Breast epithelium (tissue), 4 donors: ENCODE results near the gene BIRC7. TPM values are rescaled to one million over a fixed set of nuclear protein-coding genes. Genes with fewer than 3 reads are reported as not detected.

ENCODE experiments used
- DNase-seq, 2 donors: peaks; one replicate each; pipeline ENCODE4 v3.0.0-alpha.2; 2019; ENCODE audit warnings: low spot score in 2 of 2
- H3K27ac ChIP-seq, 2 donors: fragments of 200-600 bp; sonication (generic) in 1 of 2; one replicate each; pipeline ENCODE4 v1.5.1; 2016 to 2019; ENCODE audit warnings: mild to moderate bottlenecking in 1 of 2
- H3K27me3 ChIP-seq, 2 donors: fragments of 200-600 bp; sonication (generic) in 1 of 2; one replicate each; pipeline versions ENCODE4 v1.5.1 to v1.6.0; 2017 to 2019; ENCODE audit warnings: control low read depth in 1 of 2, mild to moderate bottlenecking in 1 of 2
- H3K36me3 ChIP-seq: fragments of 200-600 bp; one replicate; pipeline ENCODE4 v1.5.1; 2019
- H3K4me1 ChIP-seq, 2 donors: fragments of 200-600 bp; sonication (generic); one replicate each; pipeline ENCODE4 v1.5.1; 2016 to 2019; ENCODE audit warnings: control low read depth in 1 of 2
- H3K4me3 ChIP-seq, 3 donors: fragments of 200-600 bp; sonication (generic); 1 replicate in 2 of 3; 2 replicates in 1 of 3; pipeline ENCODE4 v1.5.1; 2016 to 2019; ENCODE audit warnings: mild to moderate bottlenecking in 3 of 3, moderate library complexity in 2 of 3
- H3K9me3 ChIP-seq, 2 donors: fragments of 200-600 bp; sonication (generic) in 1 of 2; one replicate each; pipeline ENCODE4 v1.5.1; 2016 to 2019; ENCODE audit warnings: control low read depth in 1 of 2
- POLR2A ChIP-seq: fragments of 450-650 bp; IDR thresholded peaks from one replicate; pipeline ENCODE4 v1.6.1; 2016; ENCODE audit warnings: antibody characterized with exemption, mild to moderate bottlenecking, moderate library complexity
- POLR2AphosphoS5 ChIP-seq, 3 donors: sonication (generic); formaldehyde crosslinking; IDR thresholded peaks; one replicate each; pipeline ENCODE4 v1.6.1; 2017; ENCODE audit warnings: antibody characterized with exemption in 3 of 3
- intact Hi-C: fragments of 100-400 bp; cut with DNase I; formaldehyde crosslinking; loops from one replicate; pipeline ENCODE4 v1.15.1; 2023; ENCODE audit warnings: low total_unique reads
- total RNA-seq, 3 donors: library from RNA; depleted of rRNA; stranded (reverse); fragments of >200 nt; gene quantifications; one replicate each; pipeline ENCODE4 v1.1.0, GENCODE V29; 2016
- TF ChIP-seq, protein P1 (sequence below), 3 donors: fragments of 450-650 bp; IDR thresholded peaks; one replicate each; pipeline ENCODE4 v1.5.1; 2016 to 2017; ENCODE audit warnings: antibody characterized with exemption in 3 of 3, mild to moderate bottlenecking in 3 of 3, moderate library complexity in 3 of 3

BIRC7 gene
- total RNA-seq, 3 donors from 2014 or later: 0.32 to 1.2 TPM; not detected in 1

DNA sequence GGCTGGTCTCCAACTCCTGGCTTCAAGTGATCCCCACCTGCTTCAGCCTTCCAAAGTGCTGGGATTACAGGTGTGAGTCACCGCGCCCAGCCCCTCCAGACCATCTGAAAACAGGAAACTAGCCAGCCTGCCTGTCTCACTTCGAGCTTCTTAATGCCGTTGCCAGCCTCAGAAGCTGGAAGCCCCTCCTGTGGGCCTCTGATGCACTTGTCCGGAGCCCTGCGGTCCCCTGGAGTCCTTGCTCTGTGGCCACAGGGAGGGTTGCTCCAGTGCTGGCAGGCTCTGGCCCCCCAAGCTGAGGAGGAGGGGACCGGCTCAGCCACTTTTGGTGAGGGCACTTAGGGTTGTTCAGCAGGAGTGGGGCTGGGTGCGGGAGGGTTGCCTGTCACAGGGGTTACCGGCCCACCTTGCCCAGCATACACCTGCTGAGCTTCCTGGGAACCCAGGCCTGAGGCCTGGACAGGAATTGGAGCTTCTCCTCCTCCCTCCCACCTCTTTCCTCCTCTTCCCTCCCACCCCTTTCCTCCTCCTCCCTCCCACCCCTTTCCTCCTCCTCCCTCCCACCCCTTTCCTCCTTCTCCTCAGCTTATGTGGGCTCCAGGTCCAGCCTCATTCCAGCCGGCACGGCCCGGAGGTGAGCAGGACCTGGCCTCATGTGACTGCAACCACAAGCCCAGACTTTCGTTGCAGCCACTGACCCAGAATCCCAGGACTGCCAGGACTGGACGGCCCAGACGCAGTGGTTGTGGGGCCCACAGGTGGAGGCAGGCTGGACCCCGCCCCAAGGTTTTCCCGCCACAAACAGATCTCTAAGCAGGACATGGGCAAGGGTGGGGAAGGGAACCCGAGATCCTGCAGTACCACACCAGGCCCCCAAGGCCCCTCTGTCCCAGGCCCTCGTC is 9.4 kb upstream of the BIRC7 start:
- Histone ChIP-seq H3K4me3 (no peak overlapping the region), H3K27me3 (peaks cover 0 to 9% of the 10 kb centered on the region in 2 donors), H3K4me1 (no peaks in the 10 kb centered on the region), H3K36me3 (no peaks in the 10 kb centered on the region), H3K9me3 (no peaks in the 10 kb centered on the region), H3K27ac (no peak overlapping the region)
- TF ChIP-seq POLR2AphosphoS5 (IDR thresholded peaks at IDR 0.05) (no peak), POLR2A (no peak)
- TF ChIP-seq, protein P1, sequence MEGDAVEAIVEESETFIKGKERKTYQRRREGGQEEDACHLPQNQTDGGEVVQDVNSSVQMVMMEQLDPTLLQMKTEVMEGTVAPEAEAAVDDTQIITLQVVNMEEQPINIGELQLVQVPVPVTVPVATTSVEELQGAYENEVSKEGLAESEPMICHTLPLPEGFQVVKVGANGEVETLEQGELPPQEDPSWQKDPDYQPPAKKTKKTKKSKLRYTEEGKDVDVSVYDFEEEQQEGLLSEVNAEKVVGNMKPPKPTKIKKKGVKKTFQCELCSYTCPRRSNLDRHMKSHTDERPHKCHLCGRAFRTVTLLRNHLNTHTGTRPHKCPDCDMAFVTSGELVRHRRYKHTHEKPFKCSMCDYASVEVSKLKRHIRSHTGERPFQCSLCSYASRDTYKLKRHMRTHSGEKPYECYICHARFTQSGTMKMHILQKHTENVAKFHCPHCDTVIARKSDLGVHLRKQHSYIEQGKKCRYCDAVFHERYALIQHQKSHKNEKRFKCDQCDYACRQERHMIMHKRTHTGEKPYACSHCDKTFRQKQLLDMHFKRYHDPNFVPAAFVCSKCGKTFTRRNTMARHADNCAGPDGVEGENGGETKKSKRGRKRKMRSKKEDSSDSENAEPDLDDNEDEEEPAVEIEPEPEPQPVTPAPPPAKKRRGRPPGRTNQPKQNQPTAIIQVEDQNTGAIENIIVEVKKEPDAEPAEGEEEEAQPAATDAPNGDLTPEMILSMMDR (IDR thresholded peaks at IDR 0.05): no peak
- DNase-seq: no peak
- intact Hi-C loops: no loop called here

DNA sequence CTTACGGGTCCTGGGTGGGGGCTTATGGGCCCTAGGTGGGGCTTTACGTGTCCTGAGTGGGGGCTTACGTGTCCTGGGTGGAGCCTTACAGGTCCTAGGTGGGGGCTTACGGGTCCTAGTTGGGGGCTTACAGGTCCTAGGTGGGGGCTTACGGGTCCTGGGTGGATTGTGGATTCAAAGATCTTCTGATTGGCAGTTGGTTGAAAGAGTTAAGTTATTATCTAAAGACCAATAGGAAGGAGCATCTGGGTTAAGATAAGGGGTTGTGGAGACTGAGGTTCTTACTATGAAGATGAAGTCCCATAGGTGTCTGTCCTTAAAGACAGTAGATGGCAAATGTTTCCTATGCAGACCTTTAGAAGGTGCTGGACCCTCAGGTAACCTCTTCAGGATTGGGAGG is 8.4 kb upstream of the BIRC7 start:
- DNase-seq: no peak
- no peaks in the 10 kb centered on the region for H3K9me3 ChIP-seq
- H3K27ac ChIP-seq: no peak overlapping the region
- H3K27me3 ChIP-seq: peaks cover 0 to 14% of the 10 kb centered on the region in 2 donors
- TF ChIP-seq, protein P1 (IDR thresholded peaks at IDR 0.05): no peak
- no peak for TF ChIP-seq POLR2A
- TF ChIP-seq POLR2AphosphoS5 (IDR thresholded peaks at IDR 0.05): no peak
- no peaks in the 10 kb centered on the region for H3K36me3 ChIP-seq
- intact Hi-C loops: no loop called here
- H3K4me1 ChIP-seq: no peaks in the 10 kb centered on the region
- no peak overlapping the region for H3K4me3 ChIP-seq

DNA sequence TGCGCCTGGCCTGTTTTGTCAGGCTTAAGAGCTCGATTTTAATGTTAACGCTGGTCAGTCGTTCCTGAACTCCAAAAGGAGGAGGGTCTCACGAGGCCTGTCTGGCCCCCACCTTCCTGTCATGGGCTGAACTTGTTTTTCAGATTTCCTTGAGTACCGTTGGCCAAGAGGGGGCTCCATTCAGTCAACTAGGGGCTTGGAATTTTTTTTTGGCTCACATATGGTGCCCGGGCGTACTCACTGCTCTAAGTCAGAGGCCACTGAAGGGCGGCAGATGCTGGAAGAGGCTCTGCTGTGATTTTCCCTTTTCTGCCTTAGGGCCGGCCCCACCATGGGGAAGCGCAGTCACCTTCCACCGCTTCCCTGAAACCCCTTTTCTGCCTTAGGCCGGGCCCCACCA is 6.9 kb upstream of the BIRC7 start:
- no peaks in the 10 kb centered on the region for H3K36me3 ChIP-seq
- TF ChIP-seq, protein P1 (IDR thresholded peaks at IDR 0.05): no peak
- no peak for TF ChIP-seq POLR2AphosphoS5 (IDR thresholded peaks at IDR 0.05)
- no peak for TF ChIP-seq POLR2A
- no peak overlapping the region for H3K4me3 ChIP-seq
- no peaks in the 10 kb centered on the region for H3K4me1 ChIP-seq
- peaks cover 0 to 30% of the 10 kb centered on the region in 2 donors for H3K27me3 ChIP-seq
- intact Hi-C loops: no loop called here
- no peak overlapping the region for H3K27ac ChIP-seq
- no peaks in the 10 kb centered on the region for H3K9me3 ChIP-seq
- no peak for DNase-seq

DNA sequence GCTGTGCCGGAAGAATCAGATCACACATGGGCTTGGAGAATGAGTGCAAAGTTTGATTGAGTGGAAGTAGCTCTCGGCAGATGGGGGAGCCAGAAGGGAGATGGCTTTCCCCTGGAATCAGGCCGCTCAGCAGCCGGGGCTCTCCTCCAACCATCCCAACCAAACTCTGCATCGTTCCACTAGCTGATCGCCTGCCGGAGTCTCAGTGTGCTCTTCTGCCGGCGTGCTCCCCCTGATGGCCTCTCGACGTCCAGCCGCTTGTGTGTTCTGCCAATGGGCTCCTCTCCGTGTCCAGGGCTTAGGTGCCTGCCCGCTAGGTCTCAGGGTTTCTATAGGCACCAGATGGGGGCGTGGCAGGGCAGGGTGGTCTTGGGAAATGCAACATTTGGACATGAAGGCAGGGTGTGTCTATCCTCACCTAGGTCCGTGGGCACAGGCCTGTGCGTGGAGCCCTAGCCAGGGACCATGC is 4.9 kb upstream of the BIRC7 start:
- H3K36me3 ChIP-seq: no peaks in the 10 kb centered on the region
- H3K4me1 ChIP-seq: no peaks in the 10 kb centered on the region
- peaks cover 0 to 47% of the 10 kb centered on the region in 2 donors for H3K27me3 ChIP-seq
- no peak for DNase-seq
- no peaks in the 10 kb centered on the region for H3K9me3 ChIP-seq
- no peak overlapping the region for H3K27ac ChIP-seq
- no peak for TF ChIP-seq POLR2A
- TF ChIP-seq, protein P1 (IDR thresholded peaks at IDR 0.05): peak in 2 of 3 donors; percentile 41 to 42
- intact Hi-C loops: no loop called here
- no peak overlapping the region for H3K4me3 ChIP-seq

DNA sequence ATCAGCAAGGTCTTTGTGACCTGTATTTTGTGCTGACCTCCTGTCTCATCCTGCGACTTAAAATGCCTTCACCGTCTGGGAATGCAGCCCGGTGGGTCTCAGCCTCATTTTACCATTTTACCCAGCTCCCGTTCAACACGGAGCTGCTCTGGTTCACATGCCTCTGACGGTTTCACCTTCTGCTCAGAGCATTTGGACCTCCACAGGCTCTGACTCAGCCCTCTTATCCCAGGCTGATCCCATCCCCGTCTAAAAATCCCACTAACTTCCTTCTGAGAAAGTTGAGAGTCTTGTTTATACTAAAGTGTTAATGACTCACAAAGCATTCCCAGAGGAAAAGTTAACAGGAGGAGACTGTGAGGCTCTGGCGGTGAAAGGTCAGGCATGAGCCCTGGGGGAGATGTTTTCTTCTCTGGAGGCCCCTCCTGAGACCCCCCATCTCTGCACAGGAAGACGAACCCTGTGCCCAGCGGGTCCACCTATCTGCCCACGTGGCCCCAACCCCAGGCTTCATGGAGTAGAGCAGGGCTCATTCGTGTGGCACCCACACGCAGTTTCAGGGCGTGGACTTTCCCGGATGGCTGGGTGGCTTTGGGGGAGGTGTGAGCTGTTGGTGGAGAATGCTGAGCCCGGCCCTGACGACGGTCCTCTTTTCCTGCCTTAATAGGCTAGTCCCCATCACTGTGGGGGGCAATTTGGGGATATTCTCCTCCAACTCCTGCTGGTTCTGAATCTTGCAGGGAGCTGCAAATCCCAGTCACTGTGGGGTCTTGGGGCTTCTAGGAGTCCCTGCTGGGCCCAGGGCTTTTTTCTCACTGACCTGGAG is 3.3 kb upstream of the BIRC7 start:
- DNase-seq: no peak
- intact Hi-C loops: no loop called here
- Histone ChIP-seq H3K27me3 (peaks cover 0 to 60% of the 10 kb centered on the region in 2 donors), H3K4me1 (no peaks in the 10 kb centered on the region), H3K36me3 (no peaks in the 10 kb centered on the region), H3K4me3 (no peak overlapping the region), H3K9me3 (no peaks in the 10 kb centered on the region), H3K27ac (no peak overlapping the region)
- TF ChIP-seq, protein P1 (IDR thresholded peaks at IDR 0.05): no peak
- TF ChIP-seq POLR2AphosphoS5 (IDR thresholded peaks at IDR 0.05): no peak
- no peak for TF ChIP-seq POLR2A
